ENCODE results near the gene SERINC5.
"Not testable (repeated sequence)": the region's sequence is repeated elsewhere in the genome, so short reads cannot be mapped to it uniquely, and the experiment has no call there.

SERINC5 gene

DNA sequence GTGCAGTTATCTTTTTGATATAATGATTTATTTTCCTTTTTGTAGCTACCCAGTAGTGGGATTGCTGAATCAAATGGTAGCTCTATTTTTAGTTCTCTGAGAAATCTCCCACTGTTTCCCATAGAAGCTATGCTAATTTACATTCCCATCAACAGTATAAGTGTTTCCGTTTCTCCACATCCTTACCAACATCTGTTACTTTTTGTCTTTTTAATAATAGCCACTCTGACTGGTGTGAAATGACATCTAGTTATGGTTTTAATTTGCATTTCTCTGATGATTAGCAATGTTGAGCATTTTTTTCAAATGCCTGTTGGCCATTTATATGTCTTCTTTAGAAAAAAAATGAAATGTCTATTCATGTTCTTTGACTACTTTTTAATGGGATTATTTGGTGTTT, 94.7 kb downstream of the SERINC5 start:
- DNase-seq = no peak

DNA sequence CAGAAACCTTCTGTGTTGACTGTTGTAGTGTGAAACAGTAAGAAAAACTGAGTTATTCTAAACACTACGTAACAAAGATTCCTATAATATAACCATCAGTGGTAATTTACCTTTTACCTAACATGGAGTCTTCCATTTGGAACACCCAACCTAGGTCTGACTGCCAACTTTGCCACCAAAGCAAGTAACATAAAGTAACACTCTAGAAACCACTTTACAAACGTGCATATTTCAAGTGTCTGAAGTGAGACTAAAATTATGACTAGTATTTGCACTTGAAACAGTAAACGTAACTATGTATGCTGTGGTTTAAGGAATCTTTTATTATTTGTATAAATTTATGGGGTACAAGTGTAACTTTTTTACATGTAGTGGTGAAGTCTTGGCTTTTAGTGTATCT, 95.6 kb downstream of the SERINC5 start:
- DNase-seq = no peak

DNA sequence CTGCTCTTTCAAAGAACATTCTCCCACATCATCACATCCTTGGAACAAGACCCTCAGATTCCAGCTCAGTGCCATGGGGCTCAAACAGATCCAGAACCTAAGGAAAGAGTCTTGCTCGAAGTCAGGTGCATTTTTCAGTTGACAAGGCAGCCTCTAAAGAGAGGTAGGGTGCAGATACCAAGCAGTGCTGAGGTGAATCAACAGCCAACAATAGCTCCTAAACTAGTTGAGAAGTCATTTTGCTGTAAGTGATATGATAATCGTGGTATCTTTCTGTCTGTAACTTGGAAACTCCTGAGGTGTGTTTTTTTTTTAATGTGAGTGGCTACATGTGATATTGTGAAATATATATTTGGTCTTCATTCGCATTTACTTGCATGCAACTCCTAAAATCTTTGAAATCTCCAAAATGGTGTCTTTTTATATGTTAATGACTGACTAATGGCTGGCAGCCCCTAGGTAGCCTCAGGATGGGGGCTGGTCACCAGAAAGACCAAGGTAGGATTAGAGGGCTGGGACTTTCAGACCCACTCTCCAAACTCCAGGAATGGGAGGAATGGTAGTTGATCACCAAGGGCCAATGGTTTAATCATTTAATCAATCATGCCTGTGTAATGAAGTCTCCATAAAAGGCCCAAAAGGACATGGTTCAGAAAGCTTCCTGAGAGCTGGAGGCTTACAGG, 96.6 kb downstream of the SERINC5 start:
- no peak for DNase-seq

DNA sequence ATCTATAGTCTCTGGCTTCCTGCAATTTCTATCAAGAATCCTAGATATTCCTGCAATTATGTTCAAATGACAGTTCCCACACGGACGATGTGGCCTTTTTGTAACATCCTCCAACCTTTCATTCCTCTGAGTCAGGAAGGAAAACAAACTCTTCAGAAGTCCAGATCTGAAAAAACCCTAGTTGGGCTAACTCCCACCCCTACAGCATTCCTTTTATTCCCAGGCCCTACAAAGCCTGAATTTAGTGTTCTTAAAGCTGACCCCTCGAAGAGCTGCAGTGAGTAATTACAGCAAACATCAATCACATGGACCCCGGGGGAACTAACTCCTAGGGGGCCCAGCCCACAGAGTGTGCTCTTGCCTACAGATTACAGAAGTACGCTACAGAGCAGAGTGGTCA, 99.7 kb downstream of the SERINC5 start:
- DNase-seq = no peak

DNA sequence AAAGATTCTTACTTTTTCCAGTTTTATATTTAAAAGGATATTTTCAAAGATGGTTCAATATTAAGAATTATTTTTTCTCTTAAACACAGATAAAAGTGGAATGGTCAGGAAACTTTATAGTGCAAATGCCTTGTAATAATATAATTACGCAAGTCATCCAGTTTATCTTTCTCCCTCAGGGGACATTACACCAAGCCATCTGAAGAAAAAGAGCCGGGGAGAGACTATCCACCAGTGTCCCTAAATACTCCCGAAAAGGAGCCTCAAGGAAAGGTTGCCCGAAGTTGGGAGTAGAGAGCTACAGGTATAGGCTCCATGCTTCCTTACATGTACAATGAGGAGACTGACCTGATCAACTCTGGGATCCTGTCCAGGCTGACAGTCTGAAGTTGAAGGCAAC, 101.1 kb downstream of the SERINC5 start:
- DNase-seq = no peak

DNA sequence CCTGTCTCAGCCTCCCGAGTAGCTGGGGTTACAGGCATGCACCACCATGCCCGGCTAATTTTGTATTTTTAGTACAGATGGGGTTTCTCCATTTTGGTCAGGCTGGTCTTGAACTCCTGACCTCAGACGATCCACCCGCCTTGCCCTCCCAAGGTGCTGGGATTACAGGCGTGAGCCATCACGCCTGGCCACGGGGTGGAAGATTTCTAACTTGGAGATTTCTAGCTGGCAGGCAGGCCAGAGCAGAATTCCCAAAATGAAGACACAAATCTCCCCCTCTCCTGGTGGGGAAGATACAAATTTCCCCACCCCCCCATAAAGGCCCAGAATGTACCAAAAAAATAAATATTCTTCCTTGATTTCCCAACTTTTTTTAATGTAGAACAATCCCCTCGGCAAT, 101.6 kb downstream of the SERINC5 start:
- not testable (repeated sequence) for DNase-seq

DNA sequence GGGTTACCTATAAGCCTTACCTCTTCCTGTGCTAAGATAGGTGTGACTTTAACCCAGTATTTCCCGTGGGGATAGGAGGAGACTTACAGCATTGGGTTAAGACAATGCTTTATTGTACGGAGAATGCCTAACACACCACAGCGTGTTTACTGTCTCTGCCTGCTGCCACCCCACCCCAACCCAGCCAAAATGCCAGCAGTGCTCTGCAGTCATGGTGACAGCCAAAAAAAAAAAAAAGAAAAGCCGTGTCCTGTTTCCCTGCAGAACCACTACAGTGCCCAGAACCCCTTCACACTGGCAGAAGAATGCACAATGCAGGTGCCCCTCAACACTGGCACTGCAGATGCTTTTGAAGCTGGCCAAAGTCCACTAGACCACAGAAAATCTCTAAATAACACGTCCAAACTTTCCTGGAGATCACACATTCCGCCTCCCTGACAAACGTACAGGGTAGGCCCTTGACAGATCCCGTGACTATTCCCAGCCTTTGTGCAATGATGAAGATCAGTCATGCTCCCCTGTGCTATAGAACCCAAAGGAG, 102.2 kb downstream of the SERINC5 start:
- DNase-seq = no peak

DNA sequence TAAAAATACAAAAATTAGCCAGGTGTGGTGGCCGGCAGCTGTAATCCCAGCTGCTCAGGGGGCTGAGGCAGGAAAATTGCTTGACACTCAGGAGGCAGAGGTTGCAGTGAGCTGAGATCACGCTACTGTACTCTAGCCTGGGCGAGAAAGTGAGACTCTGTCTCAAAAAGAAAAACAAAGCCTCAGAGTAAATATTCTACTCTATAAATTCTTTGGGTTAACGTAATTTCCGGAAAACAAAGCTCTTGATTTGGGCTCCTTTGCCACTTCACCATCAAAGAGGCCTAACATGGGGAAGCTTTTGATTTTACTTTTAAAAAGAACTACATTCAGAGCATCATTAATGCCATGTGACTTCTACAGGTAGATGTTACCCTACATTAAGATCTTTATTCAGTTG, 103.1 kb downstream of the SERINC5 start:
- DNase-seq = no peak

DNA sequence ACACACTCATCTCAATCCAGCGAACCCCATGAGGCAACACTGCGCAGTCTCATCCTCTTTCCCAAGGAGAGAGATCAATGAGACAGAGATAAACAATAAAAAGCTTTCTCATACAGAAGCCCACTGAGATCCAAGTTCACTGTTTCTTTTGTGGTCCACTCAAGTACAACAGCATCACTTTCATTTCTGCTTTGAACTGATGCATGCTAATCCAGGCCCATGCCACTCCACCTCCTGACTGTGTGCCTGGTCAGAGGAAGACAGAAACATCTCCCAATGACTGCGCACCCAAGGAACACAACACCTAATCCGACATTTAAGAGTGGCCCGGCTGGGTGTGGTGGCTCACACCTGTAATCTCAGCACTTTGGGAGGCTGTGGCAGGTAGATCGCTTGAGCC, 104.0 kb downstream of the SERINC5 start:
- DNase-seq = no peak

DNA sequence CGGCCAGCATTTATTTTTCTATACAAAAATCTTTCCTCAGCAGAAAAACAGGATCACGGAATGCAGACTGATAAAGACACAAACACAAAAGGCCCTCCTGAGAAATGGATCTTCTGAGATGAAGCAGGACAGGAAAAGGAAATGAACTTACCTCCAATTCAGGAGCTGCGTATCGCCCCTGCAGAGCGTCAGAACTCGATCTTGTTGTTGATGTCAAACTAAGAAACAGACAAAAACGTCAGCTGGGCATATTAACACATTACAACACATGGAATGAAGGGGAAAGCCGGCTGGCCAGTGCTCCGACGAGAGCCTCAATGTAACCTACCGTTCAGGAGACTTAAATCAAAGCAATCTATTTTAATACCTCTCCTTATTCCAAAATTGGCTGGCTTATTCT, 105.1 kb downstream of the SERINC5 start:
- DNase-seq = no peak

DNA sequence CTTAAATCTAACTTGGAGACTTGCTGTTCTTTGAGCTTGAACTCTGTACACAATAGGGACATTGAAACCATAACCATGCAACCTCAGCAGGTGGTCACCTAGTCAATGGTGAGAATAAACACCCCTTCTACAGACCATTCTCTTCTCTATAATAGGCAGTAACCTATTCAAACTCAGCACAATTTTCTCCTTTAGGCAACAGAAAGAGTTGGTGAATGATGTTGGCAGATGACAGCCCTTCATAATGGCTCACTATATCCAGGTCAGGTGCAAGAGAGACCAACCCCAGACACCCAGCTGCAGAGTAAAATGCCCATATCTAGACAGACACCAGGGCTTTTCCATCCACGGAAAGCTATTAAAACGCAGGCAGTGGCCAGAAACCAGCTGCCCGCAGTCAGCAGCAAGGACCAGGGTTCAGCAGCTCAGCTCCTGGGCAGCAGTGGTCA, 106.7 kb downstream of the SERINC5 start:
- DNase-seq = no peak

DNA sequence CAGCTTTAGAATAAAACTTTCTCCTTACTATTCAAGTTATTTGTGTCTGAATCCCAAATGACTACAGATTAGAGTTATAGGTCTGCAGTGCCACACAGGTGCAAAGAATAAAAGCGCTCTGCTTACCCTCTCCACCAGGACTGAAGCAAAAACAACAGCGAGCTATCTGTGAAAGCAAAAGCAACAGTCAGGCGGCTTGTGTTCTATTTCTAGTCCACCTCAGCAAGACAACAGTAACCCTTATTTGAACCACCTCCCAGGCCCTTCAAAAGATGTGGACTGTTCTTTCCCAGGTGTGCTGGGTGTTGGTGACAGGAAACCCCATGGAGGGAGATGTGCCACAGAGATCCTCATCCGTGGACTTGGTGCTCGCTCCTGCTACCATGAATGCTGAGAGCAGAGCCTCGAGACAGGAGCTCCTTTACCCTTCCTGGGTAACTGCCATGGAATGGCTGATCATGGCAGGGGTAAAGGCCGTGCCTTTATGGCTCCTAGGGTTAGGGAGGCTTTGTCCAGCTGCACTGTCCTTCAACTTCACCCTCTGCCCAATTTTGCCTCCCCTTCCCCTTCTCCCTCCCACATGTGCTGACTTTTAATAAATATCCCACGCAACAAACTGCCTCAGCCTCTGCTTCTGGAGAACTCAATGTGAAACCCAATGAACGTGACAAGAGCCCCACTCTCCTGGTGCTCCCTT, 108.6 kb downstream of the SERINC5 start:
- no peak for DNase-seq

DNA sequence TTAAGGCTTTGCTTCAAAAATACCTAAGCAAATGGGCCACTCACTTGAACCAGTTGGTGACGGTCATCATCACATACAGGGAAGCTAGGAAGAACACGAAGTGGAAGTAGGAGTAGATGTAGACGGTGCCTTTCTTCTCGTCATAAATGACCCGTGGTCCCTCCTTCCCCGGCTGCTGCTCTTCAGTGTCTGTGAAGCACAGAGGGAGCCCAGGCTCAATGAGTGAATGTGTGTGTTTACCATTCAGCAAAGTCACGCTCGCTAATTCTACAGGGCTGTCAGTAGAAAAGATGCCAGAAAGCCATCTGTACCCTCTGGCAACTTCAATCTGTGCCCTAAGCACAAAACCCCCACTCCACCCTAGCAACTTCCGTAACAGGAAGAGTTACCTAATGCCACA, 109.8 kb downstream of the SERINC5 start:
- no peak for DNase-seq

DNA sequence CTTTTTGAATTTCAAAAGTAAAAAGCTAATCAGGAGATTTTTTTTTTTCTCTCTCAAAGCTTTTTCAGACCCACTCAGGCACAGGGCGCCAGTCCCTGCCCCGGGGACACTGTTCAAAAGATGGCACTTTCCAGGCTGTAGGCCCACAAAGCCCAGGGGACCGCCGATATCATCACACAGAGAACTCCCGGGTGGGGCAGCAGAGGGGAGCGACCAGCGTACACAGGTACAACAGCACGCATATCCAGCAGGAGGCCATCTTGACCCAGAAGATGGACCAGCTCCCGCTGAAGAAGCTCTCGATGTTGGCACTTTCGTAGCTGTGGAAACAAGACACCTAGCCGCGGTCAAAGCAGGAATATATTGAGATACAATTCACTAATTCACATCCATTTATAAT, 112.4 kb downstream of the SERINC5 start:
- DNase-seq = no peak

DNA sequence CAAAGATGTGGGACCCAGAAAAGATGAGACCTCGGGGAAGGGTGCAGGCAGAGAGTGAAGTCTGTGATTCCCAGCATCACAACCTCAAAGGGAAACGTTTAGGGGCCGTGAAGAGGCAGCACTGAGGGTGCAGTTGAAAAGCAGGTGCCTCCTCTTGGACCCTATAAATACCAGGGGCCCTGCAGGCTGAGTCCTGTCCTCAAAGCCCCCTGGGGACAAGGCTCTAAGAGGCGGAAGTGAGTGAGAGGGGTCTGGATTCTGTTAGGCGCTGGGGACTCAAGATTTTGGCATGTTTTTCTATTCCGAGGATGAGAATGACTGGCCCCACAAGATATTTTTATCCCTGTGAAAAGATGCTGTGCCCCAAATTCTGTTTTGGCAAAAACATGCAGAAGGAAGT, 112.9 kb downstream of the SERINC5 start:
- no peak for DNase-seq

DNA sequence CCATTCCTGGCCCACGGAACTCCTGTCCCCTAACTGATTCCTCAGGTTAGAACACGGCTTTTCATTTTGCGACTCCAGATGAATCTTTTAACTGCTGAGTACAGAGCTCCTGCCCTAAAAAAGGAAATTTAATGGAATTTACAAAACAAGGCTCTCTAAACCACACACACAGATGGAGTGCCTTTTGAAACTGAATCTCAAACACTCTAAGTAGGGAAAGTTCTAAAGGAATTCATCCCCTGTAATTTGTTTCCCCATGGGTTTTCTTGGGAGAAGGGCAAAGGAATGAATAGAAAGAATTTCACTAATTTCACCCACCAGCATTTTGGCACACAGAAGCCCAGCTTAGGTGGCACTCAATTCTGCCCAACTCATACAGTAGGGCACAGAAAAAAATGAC, 114.2 kb downstream of the SERINC5 start:
- no peak for DNase-seq

DNA sequence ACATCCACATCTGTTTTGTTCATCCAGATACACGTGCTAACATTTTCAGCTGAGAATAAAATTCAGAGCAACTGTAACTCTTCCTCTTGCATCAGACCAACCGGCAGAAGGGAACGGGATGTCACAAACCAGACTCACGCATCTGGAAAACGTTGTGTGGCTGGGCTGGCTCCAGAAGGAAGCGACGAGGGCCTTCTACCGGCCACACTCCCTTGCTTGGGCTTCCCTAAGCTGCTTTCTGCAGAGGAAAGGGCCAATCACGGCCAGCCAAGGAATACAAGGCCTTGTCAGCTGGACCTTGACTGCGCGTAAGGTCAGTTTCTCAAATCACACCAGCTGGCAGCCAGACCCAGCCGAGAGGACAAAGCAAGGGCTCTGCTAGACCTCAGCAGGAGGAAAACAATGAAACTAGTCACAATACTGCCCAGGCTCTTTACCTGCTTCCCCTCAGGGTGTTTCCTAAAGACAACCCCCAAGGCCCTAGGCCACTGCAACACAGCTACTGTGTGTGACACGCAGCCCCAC, 114.6 kb downstream of the SERINC5 start:
- DNase-seq = no peak

DNA sequence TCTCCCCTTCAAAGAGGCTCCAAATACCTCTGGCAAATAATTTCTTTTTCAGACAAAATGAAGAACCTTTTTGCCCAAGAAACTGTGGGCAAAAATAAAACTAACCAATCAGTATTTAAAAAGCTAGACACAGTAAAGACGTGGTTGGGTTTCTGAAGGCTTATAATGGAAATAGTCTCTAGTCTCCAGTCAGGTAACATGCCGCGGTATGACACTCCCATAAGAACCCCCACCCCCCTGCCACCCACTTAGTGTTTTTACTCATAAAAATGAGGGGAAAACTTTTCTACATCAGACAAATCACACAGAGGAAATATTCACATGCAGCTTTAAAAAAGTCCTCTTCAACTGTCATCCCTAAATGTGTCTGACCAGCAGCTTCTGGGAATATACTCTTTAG, 115.4 kb downstream of the SERINC5 start:
- DNase-seq = no peak

DNA sequence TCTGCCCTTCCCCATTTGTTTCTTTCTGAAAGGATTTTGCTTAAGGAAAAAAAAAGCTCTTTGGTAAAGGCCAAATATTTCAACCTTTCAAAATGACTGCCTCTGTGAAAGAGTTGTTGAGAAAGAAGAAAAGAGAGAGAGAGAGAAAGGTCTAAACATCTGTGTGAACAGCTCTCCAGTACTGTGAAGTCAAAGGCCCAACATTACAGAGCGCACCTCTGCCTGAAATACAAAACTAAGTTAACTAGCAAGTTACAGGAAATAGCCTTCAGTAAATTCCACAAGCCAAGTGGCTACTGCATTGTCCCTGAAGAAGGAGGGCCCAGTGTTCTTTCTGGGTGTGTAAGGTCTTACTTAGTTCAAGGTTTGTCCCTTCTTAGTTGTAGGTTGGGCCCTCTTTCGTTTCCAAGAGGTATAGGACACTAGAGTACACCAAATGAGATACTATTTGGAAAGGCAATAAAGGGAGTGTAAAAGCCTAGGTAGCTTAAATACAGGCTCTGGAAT, 116.3 kb downstream of the SERINC5 start:
- no peak for DNase-seq

DNA sequence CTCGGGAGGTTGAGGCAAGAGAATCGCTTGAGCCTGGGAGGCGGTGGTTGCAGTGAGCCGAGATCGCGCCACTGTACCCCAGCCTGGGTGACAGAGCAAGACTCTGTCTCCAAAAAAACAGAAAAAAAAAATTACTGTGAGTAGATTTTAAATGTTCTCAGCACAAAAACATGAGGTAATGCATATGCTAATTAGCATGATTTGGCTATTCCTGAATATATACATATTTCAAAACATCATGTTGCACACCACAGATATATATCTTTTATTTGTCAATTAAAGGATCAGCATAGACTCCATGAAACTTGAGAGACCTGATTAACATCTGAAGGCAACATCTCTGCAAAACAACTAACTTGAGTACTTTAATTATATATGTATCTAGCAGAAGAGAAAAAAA, 117.4 kb downstream of the SERINC5 start:
- no peak for DNase-seq

DNA sequence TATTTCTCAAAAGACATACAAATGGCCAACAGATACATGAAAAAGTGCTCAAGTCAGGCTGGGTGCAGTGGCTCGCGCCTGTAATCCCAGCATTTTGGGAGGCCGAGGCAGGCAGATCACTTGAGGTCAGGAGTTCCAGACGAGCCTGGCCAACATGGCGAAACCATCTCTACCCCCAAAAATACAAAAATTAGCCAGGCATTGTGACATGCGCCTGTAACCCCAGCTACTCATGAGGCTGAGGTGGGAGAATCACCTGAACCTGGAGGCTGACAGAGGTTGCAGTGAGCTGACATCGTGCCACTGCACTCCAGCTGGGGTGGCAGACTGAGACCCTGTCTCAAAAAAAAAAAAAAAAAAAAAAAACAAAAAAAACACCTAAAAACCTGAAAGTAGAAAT, 119.0 kb downstream of the SERINC5 start:
- DNase-seq = not testable (repeated sequence)

DNA sequence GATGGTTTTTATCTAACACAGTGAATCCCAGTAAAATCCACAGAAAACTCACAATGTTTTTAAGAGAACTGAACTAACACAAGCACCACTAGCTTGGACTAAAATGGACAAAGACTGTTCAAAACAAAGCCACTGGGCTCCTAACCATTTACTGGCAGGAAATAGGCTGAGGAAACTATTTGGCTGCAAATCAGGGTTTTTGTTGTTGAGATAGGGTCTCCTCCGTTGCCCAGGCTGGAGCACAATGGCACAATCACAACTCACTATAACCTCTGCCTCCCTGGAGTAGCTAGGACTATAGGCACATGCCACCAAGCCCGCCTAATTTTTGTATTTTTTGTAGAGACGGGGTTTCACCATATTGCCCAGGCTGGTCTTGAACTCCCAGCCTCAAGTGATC, 121.0 kb downstream of the SERINC5 start:
- DNase-seq = no peak

DNA sequence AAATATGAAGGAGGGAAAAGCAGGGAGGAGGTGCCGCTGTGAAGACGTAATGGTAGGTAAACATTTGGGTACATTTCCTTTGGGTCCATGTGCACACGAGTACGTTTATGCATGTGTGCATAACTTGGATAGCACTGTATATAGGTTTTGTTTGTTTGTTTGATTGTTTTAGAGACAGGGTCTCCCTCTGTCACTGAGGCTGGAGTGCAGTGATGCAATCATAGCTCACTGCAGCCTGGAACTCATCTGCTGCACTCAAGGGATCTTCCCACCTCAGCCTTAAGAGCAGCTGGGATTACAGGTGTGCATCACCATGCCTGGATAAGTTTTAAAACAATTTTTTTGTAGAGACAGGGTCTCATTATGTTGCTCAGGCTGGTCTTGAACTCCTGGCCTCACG, 126.7 kb downstream of the SERINC5 start:
- DNase-seq = no peak

DNA sequence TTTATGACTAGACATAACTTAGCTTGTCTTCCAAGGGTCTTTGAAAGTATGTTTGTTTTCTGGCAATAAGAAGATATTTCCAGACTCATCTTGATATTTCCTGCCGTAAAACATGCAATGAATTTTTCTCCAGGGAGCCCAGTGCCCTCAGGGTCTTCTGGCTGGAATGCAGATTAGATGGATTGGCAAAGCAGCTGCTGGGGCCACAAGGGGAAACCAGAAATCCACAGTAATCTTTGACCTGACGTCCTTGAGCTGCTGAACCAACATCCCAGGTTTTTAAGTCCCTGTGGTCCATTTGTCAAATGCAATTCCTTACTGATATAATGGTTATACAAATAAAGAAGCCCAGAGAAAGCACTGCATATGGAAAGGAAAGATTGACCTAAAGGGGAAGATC, 127.7 kb downstream of the SERINC5 start:
- DNase-seq = no peak
